Activated CD4-positive, alpha-beta T cell treated with anti-CD3 and anti-CD28 coated beads, Interleukin-2, Interleukin-6, amounts not matched to agents 100 ng/mL and 50 ng/mL, durations not matched to agents 16 hours and 8 hours (primary cell): Measurements from ENCODE around the gene AUTS2.

Source experiments
- DNase-seq: peaks from one replicate; pipeline ENCODE4 v3.0.0-alpha.2; 2020

AUTS2 gene

GRCh38 chr7:69659983-69660382, 61.7 kb downstream of the AUTS2 start:
- DNase-seq, result no peak

GRCh38 chr7:69661342-69661741, 63.1 kb downstream of the AUTS2 start:
- DNase-seq, result no peak

- no peak for DNase-seq
These were observed 65.9 kb downstream of the AUTS2 start for GRCh38 chr7:69663911-69664832.

- DNase-seq, result no peak
These were observed 67.1 kb downstream of the AUTS2 start for GRCh38 chr7:69665369-69665768.

GRCh38 chr7:69668339-69668870, 70.1 kb downstream of the AUTS2 start:
- no peak for DNase-seq

- no peak for DNase-seq
These were observed 72.4 kb downstream of the AUTS2 start for GRCh38 chr7:69670701-69671100.

- DNase-seq, result no peak
These were observed 74.8 kb downstream of the AUTS2 start for GRCh38 chr7:69673074-69673473.

- DNase-seq, result no peak
These were observed 76.5 kb downstream of the AUTS2 start for GRCh38 chr7:69674701-69675182.

GRCh38 chr7:69676247-69676646, 78.0 kb downstream of the AUTS2 start:
- no peak for DNase-seq

GRCh38 chr7:69677054-69677852, 79.0 kb downstream of the AUTS2 start:
- no peak for DNase-seq

- DNase-seq, result no peak
These were observed 79.7 kb downstream of the AUTS2 start for GRCh38 chr7:69677881-69678493.

GRCh38 chr7:69678494-69679187, 80.4 kb downstream of the AUTS2 start:
- DNase-seq, result no peak

- no peak for DNase-seq
These were observed 82.9 kb downstream of the AUTS2 start for GRCh38 chr7:69681181-69681580.

GRCh38 chr7:69682518-69682917, 84.2 kb downstream of the AUTS2 start:
- DNase-seq, result no peak

GRCh38 chr7:69683002-69683401, 84.7 kb downstream of the AUTS2 start:
- DNase-seq, result no peak

GRCh38 chr7:69684369-69685292, 86.4 kb downstream of the AUTS2 start:
- DNase-seq, result no peak

GRCh38 chr7:69685293-69685631, 87.0 kb downstream of the AUTS2 start:
- no peak for DNase-seq

- no peak for DNase-seq
These were observed 88.1 kb downstream of the AUTS2 start for GRCh38 chr7:69686366-69686765.

- no peak for DNase-seq
These were observed 89.6 kb downstream of the AUTS2 start for GRCh38 chr7:69687739-69688433.

GRCh38 chr7:69690329-69690728, 92.1 kb downstream of the AUTS2 start:
- no peak for DNase-seq

- no peak for DNase-seq
These were observed 93.1 kb downstream of the AUTS2 start for GRCh38 chr7:69691327-69691726.
